Measurements from ENCODE around the gene PGBD4.

PGBD4 gene

GRCh38 chr15:34128898-34129297 lies 27.0 kb downstream of the PGBD4 start:
- DNase-seq (ENCODE audit: low spot score in 2 of 2) (no peak), ATAC-seq (no peak)
- H3K36me3 Mint-ChIP-seq: no peaks in the 10 kb centered on the region
- H3K4me3 Mint-ChIP-seq: no peak overlapping the region
- H3K27ac Mint-ChIP-seq: no peak overlapping the region
- H3K9me3 Mint-ChIP-seq: peaks cover 3% of the 10 kb centered on the region
- H3K4me1 Mint-ChIP-seq: no peaks in the 10 kb centered on the region

GRCh38 chr15:34132881-34133280 lies 31.0 kb downstream of the PGBD4 start:
- DNase-seq (ENCODE audit: low spot score in 2 of 2) (no peak), ATAC-seq (no peak)
- peaks cover 3% of the 10 kb centered on the region for H3K9me3 Mint-ChIP-seq
- H3K4me1 Mint-ChIP-seq: no peaks in the 10 kb centered on the region
- no peak overlapping the region for H3K4me3 Mint-ChIP-seq
- no peaks in the 10 kb centered on the region for H3K36me3 Mint-ChIP-seq
- no peak overlapping the region for H3K27ac Mint-ChIP-seq

- no peaks in the 10 kb centered on the region for H3K4me1 Mint-ChIP-seq
- DNase-seq (ENCODE audit: low spot score in 2 of 2) (no peak), ATAC-seq (no peak)
- no peaks in the 10 kb centered on the region for H3K36me3 Mint-ChIP-seq
- H3K27ac Mint-ChIP-seq: no peak overlapping the region
- H3K4me3 Mint-ChIP-seq: no peak overlapping the region
- H3K9me3 Mint-ChIP-seq: peaks cover 3% of the 10 kb centered on the region
These were observed 31.6 kb downstream of the PGBD4 start for GRCh38 chr15:34133511-34133910.

GRCh38 chr15:34147371-34148140 lies 45.7 kb downstream of the PGBD4 start:
- Mint-ChIP-seq H3K4me3 (no peak overlapping the region), H3K36me3 (peaks cover 96% of the 10 kb centered on the region), H3K4me1 (no peaks in the 10 kb centered on the region), H3K27ac (peak overlapping the region; percentile 55), H3K9me3 (no peaks in the 10 kb centered on the region)
- DNase-seq (ENCODE audit: low spot score in 2 of 2) (no peak), ATAC-seq (no peak)

- DNase-seq (ENCODE audit: low spot score in 2 of 2) (no peak), ATAC-seq (peak; percentile 96)
- no peak overlapping the region for H3K4me3 Mint-ChIP-seq
- H3K36me3 Mint-ChIP-seq: peaks cover 72% of the 10 kb centered on the region
- no peaks in the 10 kb centered on the region for H3K4me1 Mint-ChIP-seq
- peaks cover 15% of the 10 kb centered on the region for H3K9me3 Mint-ChIP-seq
- H3K27ac Mint-ChIP-seq: peak overlapping the region; percentile 80
These were observed 52.9 kb downstream of the PGBD4 start for GRCh38 chr15:34154725-34155204.

GRCh38 chr15:34155859-34156258 lies 54.0 kb downstream of the PGBD4 start:
- Mint-ChIP-seq H3K4me3 (no peak overlapping the region), H3K4me1 (no peaks in the 10 kb centered on the region), H3K9me3 (peaks cover 15% of the 10 kb centered on the region), H3K36me3 (peaks cover 71% of the 10 kb centered on the region), H3K27ac (peak overlapping the region; percentile 80)
- ATAC-seq: no peak
- no peak for DNase-seq (ENCODE audit: low spot score in 2 of 2)

All from stimulated activated effector memory CD8-positive, alpha-beta T cell treated with anti-CD3 and anti-CD28 coated beads, Interleukin-12 subunit alpha, Interleukin-12 subunit beta, amount 100 ng/mL, for 72 hours (primary cell).